Measurements from ENCODE around the gene ADD2.

The ADD2 gene

GRCh38 chr2:70698847-70699246, 69.2 kb downstream of the ADD2 start:
- no peaks in the 10 kb centered on the region for H4K20me1 ChIP-seq (ENCODE audit: control insufficient read depth, insufficient read depth, low read depth, low read length)

GRCh38 chr2:70697603-70698383, 70.2 kb downstream of the ADD2 start:
- no peaks in the 10 kb centered on the region for H3K36me3 ChIP-seq (ENCODE audit: control insufficient read depth, low read length)

More at GRCh38 chr2:70698847-70699246, 69.2 kb downstream of the ADD2 start:
- no peaks in the 10 kb centered on the region for H3K27me3 ChIP-seq (ENCODE audit: control insufficient read depth, low read length)
- H3K4me2 ChIP-seq (ENCODE audit: low read length), result no peak overlapping the region
- no peaks in the 10 kb centered on the region for H3K36me3 ChIP-seq (ENCODE audit: control insufficient read depth, low read length)
- H3K9me3 ChIP-seq (ENCODE audit: control insufficient read depth, insufficient read depth, low read length), result no peaks in the 10 kb centered on the region
- H3K4me3 ChIP-seq (ENCODE audit: low read length), result no peak overlapping the region
- H3K4me1 ChIP-seq (ENCODE audit: control insufficient read depth, low read length), result no peaks in the 10 kb centered on the region
- TF ChIP-seq EZH2phosphoT487 (IDR thresholded peaks at IDR 0.05; ENCODE audit: borderline replicate concordance, low read length), result no peak
- TF ChIP-seq, protein P1, sequence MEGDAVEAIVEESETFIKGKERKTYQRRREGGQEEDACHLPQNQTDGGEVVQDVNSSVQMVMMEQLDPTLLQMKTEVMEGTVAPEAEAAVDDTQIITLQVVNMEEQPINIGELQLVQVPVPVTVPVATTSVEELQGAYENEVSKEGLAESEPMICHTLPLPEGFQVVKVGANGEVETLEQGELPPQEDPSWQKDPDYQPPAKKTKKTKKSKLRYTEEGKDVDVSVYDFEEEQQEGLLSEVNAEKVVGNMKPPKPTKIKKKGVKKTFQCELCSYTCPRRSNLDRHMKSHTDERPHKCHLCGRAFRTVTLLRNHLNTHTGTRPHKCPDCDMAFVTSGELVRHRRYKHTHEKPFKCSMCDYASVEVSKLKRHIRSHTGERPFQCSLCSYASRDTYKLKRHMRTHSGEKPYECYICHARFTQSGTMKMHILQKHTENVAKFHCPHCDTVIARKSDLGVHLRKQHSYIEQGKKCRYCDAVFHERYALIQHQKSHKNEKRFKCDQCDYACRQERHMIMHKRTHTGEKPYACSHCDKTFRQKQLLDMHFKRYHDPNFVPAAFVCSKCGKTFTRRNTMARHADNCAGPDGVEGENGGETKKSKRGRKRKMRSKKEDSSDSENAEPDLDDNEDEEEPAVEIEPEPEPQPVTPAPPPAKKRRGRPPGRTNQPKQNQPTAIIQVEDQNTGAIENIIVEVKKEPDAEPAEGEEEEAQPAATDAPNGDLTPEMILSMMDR (IDR thresholded peaks at IDR 0.05; ENCODE audit: low read depth, low read length, poor library complexity, severe bottlenecking), result no peak
- H3K79me2 ChIP-seq (ENCODE audit: control insufficient read depth, low read length), result no peaks in the 10 kb centered on the region
- H3K9me2 ChIP-seq (replicated peaks; ENCODE audit: control insufficient read depth, low read length), result no peaks in the 10 kb centered on the region
- H3F3A ChIP-seq (ENCODE audit: control insufficient read depth, insufficient read depth), result no peaks in the 10 kb centered on the region
- H3K27ac ChIP-seq (ENCODE audit: low read depth, low read length), result no peak overlapping the region

GRCh38 chr2:70696142-70696541, 71.9 kb downstream of the ADD2 start:
- TF ChIP-seq, protein P1 (IDR thresholded peaks at IDR 0.05; ENCODE audit: low read depth, low read length, poor library complexity, severe bottlenecking), result no peak
- no peak for TF ChIP-seq EZH2phosphoT487 (IDR thresholded peaks at IDR 0.05; ENCODE audit: borderline replicate concordance, low read length)
- no peaks in the 10 kb centered on the region for H3K36me3 ChIP-seq (ENCODE audit: control insufficient read depth, low read length)
- H3K4me3 ChIP-seq (ENCODE audit: low read length), result no peak overlapping the region
- H4K20me1 ChIP-seq (ENCODE audit: control insufficient read depth, insufficient read depth, low read depth, low read length), result no peaks in the 10 kb centered on the region
- no peaks in the 10 kb centered on the region for H3K9me2 ChIP-seq (replicated peaks; ENCODE audit: control insufficient read depth, low read length)
- no peak overlapping the region for H3K27ac ChIP-seq (ENCODE audit: low read depth, low read length)
- no peaks in the 10 kb centered on the region for H3K79me2 ChIP-seq (ENCODE audit: control insufficient read depth, low read length)
- no peaks in the 10 kb centered on the region for H3K27me3 ChIP-seq (ENCODE audit: control insufficient read depth, low read length)
- no peaks in the 10 kb centered on the region for H3K9me3 ChIP-seq (ENCODE audit: control insufficient read depth, insufficient read depth, low read length)
- no peak overlapping the region for H3K4me2 ChIP-seq (ENCODE audit: low read length)
- H3K4me1 ChIP-seq (ENCODE audit: control insufficient read depth, low read length), result no peaks in the 10 kb centered on the region
- no peaks in the 10 kb centered on the region for H3F3A ChIP-seq (ENCODE audit: control insufficient read depth, insufficient read depth)

More at GRCh38 chr2:70697603-70698383, 70.2 kb downstream of the ADD2 start:
- Histone ChIP-seq H3K4me2 (ENCODE audit: low read length) (no peak overlapping the region), H3K9me3 (ENCODE audit: control insufficient read depth, insufficient read depth, low read length) (no peaks in the 10 kb centered on the region), H3K27me3 (ENCODE audit: control insufficient read depth, low read length) (no peaks in the 10 kb centered on the region), H3K79me2 (ENCODE audit: control insufficient read depth, low read length) (no peaks in the 10 kb centered on the region), H3K27ac (ENCODE audit: low read depth, low read length) (no peak overlapping the region), H3K9me2 (replicated peaks; ENCODE audit: control insufficient read depth, low read length) (no peaks in the 10 kb centered on the region), H4K20me1 (ENCODE audit: control insufficient read depth, insufficient read depth, low read depth, low read length) (no peaks in the 10 kb centered on the region), H3K4me1 (ENCODE audit: control insufficient read depth, low read length) (no peaks in the 10 kb centered on the region), H3K4me3 (ENCODE audit: low read length) (no peak overlapping the region), H3F3A (ENCODE audit: control insufficient read depth, insufficient read depth) (no peaks in the 10 kb centered on the region)
- TF ChIP-seq, protein P1 (IDR thresholded peaks at IDR 0.05; ENCODE audit: low read depth, low read length, poor library complexity, severe bottlenecking), result no peak
- TF ChIP-seq EZH2phosphoT487 (IDR thresholded peaks at IDR 0.05; ENCODE audit: borderline replicate concordance, low read length), result no peak

All from DOHH2 (cell line).